Superior temporal gyrus (tissue), 1 donor: ENCODE results near the gene VAMP1.
"Not testable (repeated sequence)": the region's sequence is repeated elsewhere in the genome, so short reads cannot be mapped to it uniquely, and the experiment has no call there.

Experiments
- DNase-seq: peaks from one replicate; pipeline ENCODE4 v3.0.0-alpha.2; 2016; ENCODE audit errors: extremely low spot score

Gene VAMP1

GRCh38 chr12:6451348-6452244 is 18.9 kb downstream of the VAMP1 start, which contains the start of gene TAPBPL:
TSS of gene TAPBPL (plus strand) at chr12:6452042. CDS start at chr12:6452249, 207 bp downstream.
- peak; percentile 95 for DNase-seq

DNA sequence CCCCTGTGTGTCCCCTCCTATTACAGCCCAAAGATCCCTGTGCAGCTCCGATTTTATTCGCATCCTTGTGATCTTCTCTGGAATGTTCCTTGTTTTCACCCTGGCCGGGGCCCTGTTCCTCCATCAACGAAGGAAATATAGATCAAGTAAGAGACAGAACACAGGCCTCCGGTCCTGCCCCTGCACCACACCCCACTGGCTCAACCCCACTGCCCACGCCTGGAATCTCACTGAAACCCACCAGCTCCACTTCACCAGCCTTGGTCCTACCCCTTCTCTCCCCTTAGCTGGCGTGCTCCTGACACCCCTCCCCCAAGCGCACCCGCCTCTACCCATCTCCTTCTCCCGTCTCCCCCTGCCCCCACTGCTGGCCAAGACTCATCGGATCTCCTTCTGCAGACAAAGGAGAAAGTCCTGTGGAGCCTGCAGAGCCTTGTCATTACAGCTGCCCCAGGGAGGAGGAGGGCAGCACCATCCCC is 19.6 kb downstream of the VAMP1 start:
- DNase-seq, result no peak

GRCh38 chr12:6450091-6450868 is 20.2 kb downstream of the VAMP1 start:
- DNase-seq, result no peak

- no peak for DNase-seq
These were observed 25.5 kb downstream of the VAMP1 start, which contains the start of gene CD27 for GRCh38 chr12:6444704-6445688. TSS of gene CD27 (plus strand) at chr12:6444955. CDS start at chr12:6445096, 141 bp downstream.

GRCh38 chr12:6444031-6444430 is 26.4 kb downstream of the VAMP1 start:
- DNase-seq, result no peak

GRCh38 chr12:6443361-6443983 is 27.0 kb downstream of the VAMP1 start:
- no peak for DNase-seq

GRCh38 chr12:6442836-6443235 is 27.6 kb downstream of the VAMP1 start:
- DNase-seq, result no peak

DNA sequence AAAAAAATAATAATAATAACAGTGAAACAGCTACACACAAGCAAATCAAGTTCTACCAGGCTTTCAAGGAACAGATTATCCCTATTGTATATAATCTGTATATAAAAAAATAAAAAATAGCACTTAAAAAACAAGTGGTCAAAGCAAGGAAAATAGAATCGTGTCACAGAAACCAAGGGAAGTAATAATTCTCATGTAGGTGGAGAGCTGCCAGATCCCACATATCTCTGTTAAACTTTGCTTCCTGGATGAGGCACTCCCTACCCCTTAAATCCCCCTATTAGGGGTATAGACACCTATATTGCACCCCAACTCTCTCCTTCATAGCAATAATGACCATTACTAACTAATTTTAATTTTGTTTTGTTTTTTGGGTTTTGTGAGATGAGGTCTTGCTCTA is 30.1 kb downstream of the VAMP1 start:
- no peak for DNase-seq

GRCh38 chr12:6438345-6438744 is 32.1 kb downstream of the VAMP1 start:
- DNase-seq, result no peak

DNA sequence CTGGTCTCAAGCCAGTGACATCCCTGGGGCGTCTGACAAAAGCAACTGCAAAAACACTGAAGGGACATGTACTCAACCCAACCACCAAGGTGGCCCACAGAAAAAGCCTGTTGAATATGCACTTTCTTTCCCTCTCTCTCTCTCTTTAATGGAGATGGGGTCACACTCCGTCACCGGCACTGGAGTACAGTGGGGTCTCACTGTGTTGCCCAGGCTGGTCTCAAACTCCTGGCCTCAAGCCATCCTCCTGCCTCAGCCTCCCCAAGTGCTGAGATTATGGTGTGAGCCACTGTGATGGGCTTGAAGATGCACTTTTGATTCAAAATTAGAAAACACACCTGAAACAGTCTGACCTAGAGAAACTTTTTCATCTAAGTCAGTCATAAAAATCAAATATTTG is 32.9 kb downstream of the VAMP1 start:
- DNase-seq, result no peak

GRCh38 chr12:6435961-6436715 is 34.3 kb downstream of the VAMP1 start:
- DNase-seq, result no peak

GRCh38 chr12:6434205-6435140 is 36.0 kb downstream of the VAMP1 start:
- no peak for DNase-seq

GRCh38 chr12:6432991-6433390 is 37.5 kb downstream of the VAMP1 start:
- DNase-seq, result no peak

- peak; percentile 80 for DNase-seq
These were observed 40.1 kb downstream of the VAMP1 start for GRCh38 chr12:6430124-6430989.

DNA sequence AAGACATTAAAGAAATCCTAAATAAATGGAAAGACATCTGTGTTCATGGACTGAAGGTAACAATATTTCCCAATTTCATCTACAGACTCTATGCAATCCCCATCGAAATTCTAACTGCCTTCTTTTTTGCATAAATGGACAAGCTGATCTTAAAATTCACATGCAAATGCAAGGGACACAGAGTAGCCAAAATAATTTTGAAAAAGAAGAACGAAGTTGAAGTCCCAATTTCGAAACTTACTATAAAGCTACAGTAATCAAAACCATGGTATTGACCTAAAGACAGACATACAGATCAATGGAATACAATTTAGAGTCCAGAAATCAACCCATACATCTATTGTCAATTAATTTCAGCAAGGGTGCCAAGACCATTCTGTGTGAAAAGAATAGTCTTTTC is 42.2 kb downstream of the VAMP1 start:
- DNase-seq, result no peak

GRCh38 chr12:6427796-6428195 is 42.7 kb downstream of the VAMP1 start:
- DNase-seq, result not testable (repeated sequence)

DNA sequence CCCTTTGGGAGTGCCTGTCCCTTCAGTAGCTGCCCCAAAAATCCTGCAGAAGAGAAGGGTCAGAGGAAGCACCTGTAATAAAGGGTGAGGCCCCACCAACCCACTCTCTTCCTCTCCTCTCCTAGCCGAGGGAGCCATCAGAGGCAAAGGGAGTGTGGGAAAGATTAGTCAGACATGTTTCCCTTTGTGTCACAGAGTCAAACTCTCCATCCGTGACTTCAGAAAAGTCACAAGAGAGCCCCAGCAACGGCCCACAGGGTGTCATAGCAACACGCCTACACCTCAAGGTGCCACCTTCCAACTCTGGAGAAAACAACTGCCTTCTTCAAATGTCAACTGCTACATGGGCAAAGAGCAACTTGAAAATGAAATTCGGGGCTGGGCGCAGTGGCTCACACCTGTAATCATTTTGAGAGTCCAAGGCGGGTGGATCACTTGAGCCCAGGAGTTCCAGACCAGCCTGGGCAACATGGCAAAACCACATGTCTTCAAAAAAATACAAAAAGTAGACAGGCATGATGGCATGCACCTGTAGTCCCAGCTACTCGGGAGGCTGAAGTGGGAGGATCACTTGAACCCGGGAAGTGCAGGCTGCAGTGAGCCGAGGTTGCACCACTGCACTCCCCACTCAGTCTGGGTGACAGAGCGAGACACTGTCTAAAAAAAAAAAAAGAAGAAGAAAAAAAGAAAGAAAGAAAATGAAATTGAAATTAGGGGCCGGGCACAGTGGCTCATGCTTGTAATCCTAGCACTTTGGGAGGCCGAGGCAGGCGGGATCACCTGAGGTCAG is 43.4 kb downstream of the VAMP1 start:
- no peak for DNase-seq
